EH (cell line): ENCODE results near the gene AQP2.
A peak's percentile ranks its signal among the peaks of the same experiment; 100 is the strongest.

Source experiments
- DNase-seq: peaks from one replicate; pipeline ENCODE4 v3.0.0-alpha.2; 2015; ENCODE audit warnings: low read depth

AQP2 gene

DNA sequence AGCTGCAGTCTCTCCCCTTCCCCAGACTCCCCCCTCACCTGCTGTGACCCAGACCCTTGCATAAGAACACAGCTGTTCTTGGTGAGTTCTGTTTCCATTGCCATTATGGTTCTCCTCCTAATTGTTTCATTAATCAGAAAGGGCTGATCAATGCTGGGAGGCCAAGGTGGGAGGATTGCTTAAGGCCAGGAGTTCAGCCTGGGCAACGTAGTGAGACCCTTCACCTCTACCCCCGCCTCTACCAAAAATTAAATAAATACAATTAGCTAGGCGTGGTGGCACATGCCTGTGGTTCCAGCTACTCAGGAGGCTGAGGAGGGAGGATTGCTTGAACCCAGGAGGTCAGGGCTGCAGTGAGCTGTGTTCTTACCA, 29.6 kb upstream of the AQP2 start:
- no peak for DNase-seq

DNA sequence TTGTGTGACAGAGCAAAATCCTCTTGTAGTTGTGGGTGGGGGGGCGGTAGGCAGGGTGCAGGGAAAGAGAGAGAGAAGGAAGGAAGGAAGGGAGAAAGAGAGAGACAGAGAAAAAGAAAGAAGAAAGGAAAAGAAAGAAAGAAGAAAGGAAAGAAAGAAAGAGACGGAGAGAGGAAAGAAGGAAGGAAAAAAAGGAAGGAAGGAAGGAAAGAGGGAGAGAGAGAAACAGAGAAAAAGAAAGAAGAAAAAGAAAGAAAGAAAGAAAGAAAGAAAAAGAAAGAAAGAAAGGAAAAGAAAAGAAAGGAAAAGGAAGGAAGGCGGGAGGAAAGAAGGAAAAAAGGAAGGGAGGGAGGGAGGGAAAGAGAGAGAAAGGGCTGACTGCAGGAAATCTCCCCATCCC, 29.2 kb upstream of the AQP2 start:
- no peak for DNase-seq

DNA sequence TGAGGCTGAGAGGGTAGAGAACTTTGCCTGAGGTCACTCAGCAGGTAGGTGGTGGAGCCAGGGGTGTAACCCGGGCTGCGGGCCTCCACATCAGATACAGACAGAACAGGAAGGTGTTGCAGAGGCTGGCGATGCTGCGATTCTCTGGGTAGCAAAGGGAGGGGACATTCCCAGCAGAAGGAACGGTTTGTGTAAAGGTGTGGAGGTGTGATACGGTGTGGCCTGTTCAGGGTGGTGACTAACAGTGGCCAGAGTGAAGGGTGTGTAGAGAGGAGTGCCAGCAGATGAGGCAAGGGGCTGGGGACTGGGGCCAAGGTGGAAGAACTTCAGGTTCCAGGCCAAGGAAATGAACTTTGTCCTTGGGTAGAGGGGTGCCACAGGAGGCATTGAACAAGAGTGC, 28.6 kb upstream of the AQP2 start:
- no peak for DNase-seq

DNA sequence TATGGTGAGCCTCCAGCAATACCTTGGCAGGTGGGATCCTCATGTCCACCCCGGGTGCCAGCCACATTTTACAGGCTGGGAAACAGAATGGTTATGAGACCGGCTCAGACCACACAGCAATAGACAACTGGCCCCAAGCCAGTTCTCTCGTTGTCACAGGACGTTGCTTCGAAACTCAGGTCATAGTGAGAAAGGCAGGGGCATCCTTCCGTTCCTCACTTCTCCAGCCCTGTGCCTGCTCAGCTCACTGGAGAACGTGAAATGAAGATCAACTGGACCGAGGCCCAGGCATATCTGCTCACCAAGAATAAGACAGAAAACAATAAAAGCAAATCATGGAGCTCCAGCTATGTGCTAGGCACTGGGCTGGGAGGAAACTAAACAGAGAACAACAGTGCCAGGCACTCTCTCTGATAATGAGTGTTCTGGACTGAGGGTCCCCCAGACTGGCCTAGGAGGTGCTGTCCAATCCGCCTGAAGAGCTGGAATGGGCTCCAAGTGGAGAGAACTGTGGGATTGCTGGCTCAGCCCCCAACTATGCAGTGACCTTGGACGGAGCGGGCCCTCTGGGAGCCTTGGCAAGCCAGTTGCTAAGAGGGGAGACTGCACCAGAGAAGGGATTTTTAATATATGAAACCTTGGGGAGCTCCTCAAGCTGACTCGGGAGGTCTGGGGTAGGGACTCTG, 28.0 kb upstream of the AQP2 start:
- DNase-seq: no peak

DNA sequence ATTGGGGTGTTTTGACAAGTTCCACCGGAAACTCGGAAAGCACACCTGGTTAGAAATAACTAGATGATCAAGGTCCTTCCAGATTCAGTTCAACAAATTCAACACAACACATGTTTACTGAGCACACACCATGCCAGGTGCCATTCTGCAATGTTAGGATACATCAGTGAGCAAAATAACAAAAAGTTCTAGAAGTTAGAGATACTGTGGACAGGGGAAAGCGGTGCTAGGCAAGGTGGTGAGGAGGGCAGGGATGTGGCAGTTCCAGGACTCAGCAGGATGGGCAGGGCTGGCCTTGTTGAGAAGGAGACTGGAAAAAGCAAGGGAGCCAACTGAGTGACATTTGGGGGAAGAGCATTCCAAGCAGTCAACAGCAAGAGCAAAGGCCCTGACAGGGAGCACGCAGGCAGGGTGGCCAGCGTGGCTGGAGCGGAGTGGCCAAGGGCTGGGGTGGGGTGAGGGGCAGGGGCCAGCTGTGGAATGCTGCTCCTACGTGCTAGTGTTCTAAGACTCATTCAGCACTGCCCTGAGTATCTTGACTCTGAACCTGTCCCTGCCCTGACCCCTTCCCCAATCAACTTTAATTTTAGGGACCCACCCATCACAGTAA, 27.4 kb upstream of the AQP2 start:
- no peak for DNase-seq

DNA sequence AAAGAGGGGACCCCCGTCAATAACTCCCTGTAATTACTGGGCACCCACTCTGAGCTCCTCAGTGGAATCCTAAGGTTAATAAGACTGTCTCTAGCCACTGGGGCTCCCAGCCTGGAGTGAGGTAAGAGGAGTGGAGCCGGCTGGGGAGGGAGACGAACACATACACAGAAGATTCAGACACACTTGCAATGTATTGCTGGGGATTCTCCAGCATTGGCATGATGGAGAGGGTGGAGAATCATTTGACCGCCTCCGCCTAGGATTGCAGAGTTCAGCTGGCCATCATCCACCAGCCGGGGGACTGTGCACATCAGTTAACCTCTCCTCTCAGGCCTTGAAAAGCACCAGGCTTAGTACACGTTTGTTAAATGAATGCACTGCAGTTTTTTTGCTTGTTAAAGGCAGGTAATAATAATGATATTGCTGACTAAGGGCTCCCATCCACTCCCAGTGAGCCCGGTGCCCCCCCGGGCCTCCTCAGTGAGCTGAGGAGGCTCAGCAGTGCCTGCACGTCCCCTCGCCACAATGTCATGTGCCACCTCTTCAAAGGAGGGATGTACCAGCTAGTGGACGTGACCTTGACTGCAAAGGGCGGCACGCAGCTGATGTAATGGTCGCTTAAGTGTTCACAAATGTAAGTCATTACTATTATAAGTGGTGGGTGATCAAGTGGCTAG, 26.5 kb upstream of the AQP2 start:
- no peak for DNase-seq

DNA sequence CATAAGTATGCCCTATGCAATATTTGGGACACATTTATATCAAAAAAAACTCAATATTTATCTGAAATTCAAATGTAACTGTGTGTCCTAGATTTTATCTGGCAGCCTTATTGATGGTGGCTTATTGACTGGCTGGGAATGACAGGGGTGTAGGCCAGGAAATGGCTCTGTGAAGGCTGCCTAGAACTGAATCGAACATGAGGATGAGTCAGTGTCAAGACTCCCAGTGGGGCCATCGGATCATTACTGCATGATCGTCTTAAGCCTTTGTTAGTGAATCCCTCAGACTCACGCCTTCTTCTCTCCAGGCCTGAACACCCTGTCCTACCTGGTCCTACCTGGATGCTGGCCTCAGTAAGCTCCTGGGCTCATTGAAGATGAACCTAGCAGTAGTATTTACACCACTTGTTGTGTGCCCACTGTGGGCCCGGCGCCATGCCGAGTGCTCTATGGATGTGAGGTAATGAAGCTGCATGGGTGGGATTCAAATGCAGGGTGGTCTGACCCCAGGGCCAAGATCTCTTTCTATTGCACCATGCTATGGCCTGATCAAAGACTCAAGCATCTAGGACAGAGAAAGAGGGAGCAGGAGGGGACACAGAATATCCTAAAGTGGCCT, 25.8 kb upstream of the AQP2 start:
- no peak for DNase-seq

DNA sequence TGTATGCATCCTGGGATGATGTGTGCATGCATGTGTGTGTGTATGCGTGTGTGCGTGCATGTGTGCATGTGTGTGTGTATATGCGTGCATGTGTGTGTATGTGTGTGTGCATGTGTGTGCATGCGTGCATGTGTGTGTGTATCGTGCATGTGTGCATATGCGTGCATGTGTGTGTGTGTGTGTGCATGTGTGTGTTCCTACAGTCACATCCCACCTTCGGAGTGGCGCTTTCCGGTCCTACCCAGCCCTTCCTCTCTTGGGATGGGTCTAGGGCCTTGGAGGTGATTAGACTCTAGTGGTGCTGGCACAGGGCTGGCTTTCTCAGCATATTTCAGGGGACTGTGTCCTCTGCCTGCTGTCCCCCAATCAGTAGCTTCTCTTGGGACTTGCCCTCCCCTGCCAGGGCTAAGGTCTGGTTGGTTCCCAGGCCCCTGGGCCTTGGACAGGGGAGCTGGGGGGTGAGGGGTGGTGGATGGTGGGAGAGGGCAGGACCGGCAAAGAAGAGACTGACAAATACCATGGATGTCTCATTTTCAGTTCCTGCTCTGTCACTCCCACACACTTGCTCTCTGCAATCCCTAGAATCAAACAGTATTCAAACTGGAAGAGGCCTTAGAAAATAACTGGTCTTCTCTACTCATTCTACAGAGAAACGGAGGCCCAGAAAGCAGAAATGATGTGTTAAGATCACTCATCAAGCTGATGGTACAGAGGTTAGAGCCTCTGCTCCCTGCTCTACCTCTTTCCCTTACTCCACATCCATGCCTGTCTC, 24.9 kb upstream of the AQP2 start:
- DNase-seq: no peak

DNA sequence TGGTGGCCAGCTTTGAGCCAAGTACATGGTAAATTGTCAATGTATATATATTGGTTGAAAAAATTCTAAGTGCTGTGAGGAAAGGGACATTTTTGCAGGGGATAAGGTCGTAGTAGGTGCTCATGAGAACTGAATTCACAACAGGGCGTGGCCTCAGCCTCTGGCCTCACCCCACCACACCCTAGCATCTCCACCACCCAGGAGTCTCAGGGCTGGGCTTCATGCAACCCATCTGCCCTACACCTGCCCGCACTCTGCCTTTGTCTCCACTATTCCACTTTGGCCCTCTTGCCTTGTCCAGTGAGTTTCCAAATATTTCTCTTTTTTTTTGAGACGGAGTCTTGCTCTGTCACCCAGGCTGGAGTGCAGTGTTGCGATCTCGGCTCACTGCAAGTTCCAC, 22.1 kb upstream of the AQP2 start:
- no peak for DNase-seq

DNA sequence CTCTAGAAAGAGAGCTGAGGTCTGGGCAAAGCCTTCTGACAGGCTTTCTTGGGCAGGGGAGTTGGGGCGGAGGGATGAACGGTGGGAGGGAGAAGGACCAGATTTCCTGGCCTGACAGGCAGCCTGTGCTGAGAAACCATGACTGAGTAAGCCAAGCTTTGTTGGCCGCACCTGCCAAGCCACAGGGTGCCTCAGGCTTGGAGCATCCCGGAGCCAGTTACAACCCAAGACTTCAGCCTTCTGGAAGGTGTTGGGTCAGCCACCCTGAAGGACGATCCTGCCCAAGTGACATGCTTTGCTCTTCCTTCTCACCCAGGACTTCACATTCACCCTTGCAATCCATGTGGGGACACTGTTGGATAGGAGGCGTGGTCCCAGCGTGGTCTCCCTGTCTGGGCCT, 21.0 kb upstream of the AQP2 start:
- DNase-seq: no peak

DNA sequence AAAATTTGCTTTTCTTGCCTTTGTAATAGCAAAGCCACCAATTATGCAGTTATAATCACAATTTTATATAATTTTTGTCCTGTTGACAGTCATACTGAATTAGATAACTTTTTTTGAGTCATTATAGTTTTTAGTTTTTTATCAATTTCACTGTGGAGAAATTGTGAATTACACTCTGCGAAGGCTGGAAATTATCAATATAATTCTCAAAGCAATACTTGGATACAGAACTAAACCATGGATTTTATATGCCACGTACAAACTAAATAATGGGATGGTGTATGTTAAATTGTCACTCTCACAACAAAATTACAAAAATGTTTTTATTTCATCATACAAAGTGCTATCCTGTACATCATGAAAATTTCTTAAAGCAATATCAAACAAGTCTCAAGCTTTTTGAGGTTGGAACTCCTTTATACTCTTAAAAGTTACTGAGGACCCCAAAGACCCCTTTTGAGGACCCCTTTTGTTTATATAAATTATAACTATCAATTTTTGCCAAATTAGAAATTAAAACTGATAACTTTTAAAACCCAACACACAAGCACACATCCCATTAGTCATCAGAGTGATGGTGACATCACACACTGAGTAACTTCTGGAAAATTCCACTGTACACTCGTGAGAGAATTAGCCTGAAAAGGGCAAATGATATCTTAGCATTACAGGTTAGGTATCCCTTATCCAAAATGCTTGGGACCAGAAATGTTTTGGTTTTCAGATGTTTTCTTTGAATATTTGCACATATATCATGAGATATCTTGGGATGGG, 19.8 kb upstream of the AQP2 start:
- DNase-seq: peak; percentile 70

DNA sequence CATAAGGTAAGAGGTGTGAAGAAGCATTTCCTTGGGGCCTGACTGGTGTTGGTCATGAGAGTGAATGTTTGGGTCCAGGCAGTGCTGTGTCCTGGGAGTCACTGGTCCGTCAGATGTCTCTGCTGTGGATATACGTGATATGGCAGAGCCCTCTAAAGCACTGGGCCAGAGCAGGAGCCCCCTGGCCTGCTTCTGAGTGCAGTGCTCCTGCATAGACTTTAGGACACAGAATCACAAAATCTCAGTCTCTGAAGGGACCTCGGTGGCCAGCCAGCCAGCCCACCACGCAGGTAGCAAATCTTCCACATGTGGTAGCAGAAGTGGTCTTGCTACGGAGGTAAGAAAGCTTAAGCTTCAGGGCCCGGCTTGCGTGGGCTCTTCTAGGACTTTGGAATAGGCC, 18.5 kb upstream of the AQP2 start:
- no peak for DNase-seq

DNA sequence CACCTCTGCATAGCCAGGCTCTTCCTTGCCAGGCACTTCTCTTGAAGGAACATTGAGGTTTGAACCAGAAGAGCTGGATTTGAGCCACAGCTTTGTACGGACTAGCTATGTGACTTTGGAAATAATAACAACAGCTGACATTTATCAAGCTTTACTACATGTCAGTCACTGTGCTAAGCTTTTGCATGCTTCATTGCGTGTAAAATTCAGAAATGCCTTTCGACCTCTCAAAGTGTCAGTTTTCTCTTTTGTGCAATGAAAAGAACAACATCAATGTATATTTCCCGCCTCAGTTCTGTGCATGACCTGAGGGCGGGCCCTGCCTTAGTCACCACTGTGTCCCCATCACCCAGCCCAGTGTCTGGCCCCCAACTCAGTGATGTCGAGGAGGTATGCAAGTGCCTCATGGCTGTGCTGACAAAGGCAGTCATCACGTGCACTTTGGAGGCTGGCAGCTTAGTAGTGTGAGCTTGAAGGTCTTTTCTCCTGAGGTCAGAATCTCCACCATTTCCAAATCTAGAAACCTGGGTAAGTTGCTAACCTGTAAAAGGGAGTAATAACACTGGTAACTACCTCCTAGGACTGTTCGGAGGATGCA, 17.9 kb upstream of the AQP2 start:
- DNase-seq: no peak

DNA sequence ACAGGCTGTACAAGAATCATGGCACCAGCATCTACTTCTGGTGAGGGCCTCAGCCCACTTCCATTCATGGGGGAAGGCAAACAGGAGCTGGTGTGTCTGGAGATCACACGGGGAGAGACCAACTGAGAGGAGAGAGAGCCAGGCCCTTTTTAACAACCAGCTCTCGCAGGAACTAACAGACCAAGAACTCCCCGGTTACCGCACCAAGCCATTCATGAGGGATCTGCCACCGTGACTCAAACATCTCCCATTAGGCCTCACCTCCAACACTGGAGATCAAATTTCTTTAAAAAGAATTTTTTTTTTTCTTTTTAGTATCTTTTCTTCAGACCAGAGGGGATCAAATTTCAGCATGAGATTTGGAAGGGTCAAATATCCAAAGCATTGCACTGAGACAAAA, 16.7 kb upstream of the AQP2 start:
- peak; percentile 52 for DNase-seq

DNA sequence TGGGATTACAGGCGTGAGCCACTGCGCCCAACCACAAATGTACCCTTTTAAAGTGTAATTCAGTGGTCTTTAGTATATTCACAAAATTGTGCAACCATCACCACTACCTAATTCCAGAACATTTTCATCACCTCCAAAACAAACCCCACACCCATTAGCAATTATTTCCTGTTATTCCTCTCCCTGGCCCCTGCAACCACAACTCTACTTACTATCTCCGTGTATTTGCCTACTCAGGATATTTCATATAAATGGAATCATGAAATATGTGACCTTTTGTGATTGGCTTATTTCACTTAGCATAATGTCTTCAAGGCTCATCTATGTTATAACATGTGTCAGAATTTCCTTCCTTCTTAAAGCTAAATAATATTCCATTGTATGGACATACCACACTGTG, 16.0 kb upstream of the AQP2 start:
- DNase-seq: no peak

DNA sequence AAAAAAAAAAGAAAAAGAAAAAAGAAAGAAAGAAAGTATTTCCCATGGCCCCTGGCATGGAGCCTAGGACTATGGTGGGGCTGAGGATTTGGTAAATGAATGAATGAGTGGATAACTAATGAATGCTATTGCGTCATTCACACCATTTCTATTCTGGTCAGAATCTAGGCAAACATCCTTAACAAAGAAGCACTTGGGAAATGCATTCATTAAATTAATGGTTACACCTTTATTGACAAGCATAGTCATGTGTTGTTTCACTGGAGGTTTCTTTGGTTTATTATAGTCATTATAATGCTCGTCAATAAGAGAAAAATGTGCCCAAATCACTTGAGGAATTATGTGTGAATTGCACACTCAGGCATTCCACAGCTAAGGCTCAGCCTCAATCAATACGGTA, 13.6 kb upstream of the AQP2 start:
- DNase-seq: no peak

DNA sequence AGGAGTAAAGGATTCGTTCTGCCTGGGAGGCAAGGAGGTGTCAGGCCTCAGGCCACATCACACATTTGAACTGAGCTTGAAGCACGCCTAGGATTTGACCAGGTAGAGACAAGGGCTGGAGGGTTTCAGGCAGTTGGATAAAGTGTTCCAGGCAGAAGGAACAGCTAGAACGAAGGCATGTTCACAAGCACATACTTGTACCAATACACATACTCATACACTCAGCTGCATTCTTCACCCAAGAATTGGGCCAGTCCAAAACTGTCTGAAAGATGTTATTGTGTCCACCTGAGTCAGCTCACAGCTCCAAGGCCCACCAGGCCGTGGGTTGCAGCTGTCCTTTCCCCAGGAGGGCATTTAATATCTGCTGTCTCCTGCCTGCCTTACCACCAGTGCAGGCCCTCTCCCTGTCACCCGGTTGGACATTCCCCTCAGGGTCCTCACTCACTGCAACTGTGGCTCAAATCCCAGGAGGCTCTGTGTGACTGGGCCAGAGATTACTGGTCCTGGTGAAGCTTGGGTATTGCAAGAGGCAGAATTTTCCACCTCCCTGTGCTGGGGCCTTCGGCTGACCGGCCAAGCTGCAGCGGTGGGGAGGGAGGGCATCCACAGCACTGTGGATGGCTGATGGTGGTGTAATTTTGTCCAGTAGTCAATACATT, 12.8 kb upstream of the AQP2 start:
- no peak for DNase-seq

DNA sequence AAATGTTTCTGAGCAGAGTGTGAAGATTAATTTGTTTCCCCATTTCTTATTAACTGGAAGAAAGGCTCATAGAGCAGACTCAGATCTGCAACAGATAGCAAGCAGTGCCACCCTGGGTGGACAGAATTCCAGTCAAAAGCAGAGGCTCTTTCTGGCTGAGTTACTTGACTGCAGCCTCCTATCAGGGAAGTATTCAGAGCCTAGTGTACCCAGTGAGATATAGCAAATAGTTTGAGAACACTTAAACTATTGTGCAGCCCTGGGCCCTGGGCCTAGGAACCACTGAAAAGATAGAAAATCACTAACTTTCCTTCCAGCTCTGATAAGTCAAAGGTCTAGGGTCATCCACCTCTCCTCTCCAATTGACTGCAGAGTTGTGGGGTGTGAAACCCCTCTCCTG, 11.2 kb upstream of the AQP2 start:
- DNase-seq: no peak

DNA sequence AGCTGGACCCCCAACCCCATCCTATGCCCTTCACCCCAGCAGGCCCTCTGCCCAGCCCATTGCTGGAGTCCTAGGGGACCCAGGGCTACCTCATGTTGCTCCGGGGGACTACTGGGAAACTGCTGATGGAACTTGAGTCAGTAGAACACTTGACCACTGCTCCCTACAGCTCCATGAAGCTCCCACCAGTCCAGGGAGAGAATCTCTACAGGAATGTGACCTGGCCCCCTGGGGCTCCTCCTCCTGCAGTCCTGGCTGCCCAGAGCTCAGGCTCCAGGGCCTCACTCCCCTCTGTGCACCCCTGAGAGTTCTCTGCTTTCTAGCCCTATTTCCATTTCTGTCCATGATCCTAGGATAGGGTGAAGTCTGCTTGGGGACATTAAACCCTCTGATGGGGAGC, 10.8 kb upstream of the AQP2 start:
- no peak for DNase-seq

DNA sequence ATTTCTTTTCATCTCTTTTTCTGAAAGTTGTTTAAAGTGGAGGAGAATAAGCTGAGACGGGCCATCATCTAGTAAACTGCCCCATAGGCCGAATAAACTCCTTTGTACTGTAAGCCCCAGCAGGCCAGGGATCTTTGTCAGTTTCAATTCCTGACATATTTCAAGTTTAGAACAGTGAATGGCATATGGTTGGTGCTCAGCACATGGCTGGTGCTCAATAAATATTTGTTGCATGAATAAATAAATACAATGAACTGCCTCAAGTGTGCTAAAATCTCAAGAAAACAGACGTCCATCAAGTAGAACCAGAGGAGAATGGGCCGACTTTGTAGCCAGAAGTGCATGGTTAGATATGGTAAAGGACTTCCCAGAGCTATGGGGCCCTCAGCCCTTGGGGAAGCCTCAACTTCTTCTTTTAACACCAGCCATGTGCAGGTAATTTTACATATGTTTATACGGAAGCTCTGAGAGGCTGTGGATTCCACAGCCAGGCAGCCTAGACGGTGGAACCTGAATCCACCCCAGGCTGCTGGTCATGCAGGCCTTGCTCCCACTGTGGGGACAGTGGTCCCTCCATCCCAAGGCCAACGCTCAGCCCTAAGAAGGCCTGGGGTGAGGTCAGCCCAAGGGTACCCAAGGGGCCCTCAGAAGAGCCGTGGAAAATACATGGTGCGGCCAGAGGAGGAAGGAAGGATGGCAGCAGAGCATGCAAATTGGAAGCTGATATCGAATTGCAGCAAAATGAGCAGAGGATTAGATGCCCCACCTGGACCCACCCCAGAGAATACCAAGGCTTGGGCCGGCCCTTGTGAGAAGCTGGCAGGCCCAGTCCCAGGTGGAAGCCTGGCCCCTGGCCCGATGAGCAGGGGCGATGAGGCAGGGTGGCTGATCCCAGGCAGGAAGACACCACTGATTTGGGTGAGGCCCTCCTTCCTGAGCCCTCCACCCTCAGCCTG, 8.7 kb upstream of the AQP2 start:
- no peak for DNase-seq
